Gastrocnemius medialis (tissue), 4 donors: Measurements from ENCODE around the gene IFT81. TPM values are rescaled to one million over a fixed set of nuclear protein-coding genes. Genes with fewer than 3 reads are reported as not detected.

Source experiments
- ATAC-seq, 2 donors: fragments of 150-250 bp; one replicate each; pipeline ENCODE4 v1.9.1; 2016
- DNase-seq, 2 donors: peaks; one replicate each; pipeline ENCODE4 v3.0.0-alpha.2; 2019
- H3K27ac ChIP-seq, 4 donors: fragments of 200-600 bp; sonication (generic); 1 replicate in 1 of 4; 2 replicates in 3 of 4; pipeline ENCODE4 v1.5.1; 2016 to 2018; ENCODE audit warnings: mild to moderate bottlenecking in 2 of 4, moderate library complexity in 1 of 4
- H3K27me3 ChIP-seq, 3 donors: fragments of 200-600 bp; sonication (generic) in 2 of 3; 1 replicate in 1 of 3; 2 replicates in 2 of 3; pipeline versions ENCODE4 v1.5.1 to v1.6.0; 2016 to 2019; ENCODE audit warnings: mild to moderate bottlenecking in 1 of 3, moderate library complexity in 1 of 3
- H3K36me3 ChIP-seq, 2 donors: fragments of 200-600 bp; sonication (generic) in 1 of 2; one replicate each; pipeline ENCODE4 v1.5.1; 2017 to 2018
- H3K4me1 ChIP-seq, 2 donors: fragments of 200-600 bp; sonication (generic) in 1 of 2; one replicate each; pipeline ENCODE4 v1.5.1; 2016 to 2017; ENCODE audit warnings: mild to moderate bottlenecking in 2 of 2
- H3K4me3 ChIP-seq, 4 donors: fragments of 200-600 bp; sonication (generic) in 3 of 4; 1 replicate in 1 of 4; 2 replicates in 3 of 4; pipeline ENCODE4 v1.5.1; 2016 to 2019; ENCODE audit warnings: mild to moderate bottlenecking in 2 of 4
- H3K9me3 ChIP-seq, 3 donors: fragments of 200-600 bp; sonication (generic) in 2 of 3; 1 replicate in 1 of 3; 2 replicates in 2 of 3; pipeline ENCODE4 v1.5.1; 2016 to 2019
- CTCF ChIP-seq, 5 experiments: fragments of 450-650 bp in 3 of 5; fragments of 200-600 bp in 2 of 5; sonication (generic) in 2 of 5; IDR thresholded peaks in 4 of 5; conservative IDR thresholded peaks in 1 of 5; 1 replicate in 4 of 5; 2 replicates in 1 of 5; pipeline ENCODE4 v1.5.1; 2016 to 2019; ENCODE audit warnings: antibody characterized with exemption in 5 of 5, mild to moderate bottlenecking in 3 of 5, moderate library complexity in 3 of 5
- POLR2A ChIP-seq, 2 donors: fragments of 450-650 bp; IDR thresholded peaks; one replicate each; pipeline ENCODE4 v1.6.1; 2017; ENCODE audit warnings: antibody characterized with exemption in 2 of 2, mild to moderate bottlenecking in 2 of 2, moderate library complexity in 2 of 2
- in situ Hi-C, 4 donors: fragments of 200-750 bp; cut with MboI; loops; one replicate each; pipeline versions ENCODE4 v1.15.0 to v1.8.0; 2017; ENCODE audit warnings: low sequenced_read_pairs in 4 of 4
- intact Hi-C: fragments of 100-400 bp; cut with DNase I; formaldehyde crosslinking; loops from one replicate; pipeline ENCODE4 v1.15.1; 2023; ENCODE audit warnings: low total_unique reads
- total RNA-seq, 4 donors: library from RNA; depleted of rRNA; stranded (reverse); fragments of >200 nt; gene quantifications; one replicate each; pipeline versions ENCODE4 v1.1.0 to v1.2.3, GENCODE V29; 2016

Gene IFT81
- total RNA-seq, 4 donors from 2014 or later, result 3.3 to 4.5 (median 3.7) TPM

GRCh38 chr12:110234331-110234751, 110.2 kb downstream of the IFT81 start:
- peak overlapping the region; percentile 72 to 82 (median 74) for H3K27ac ChIP-seq
- H3K36me3 ChIP-seq, result no peaks in the 10 kb centered on the region
- TF ChIP-seq CTCF (IDR thresholded peaks at IDR 0.05 in 4 of 5, conservative IDR thresholded peaks at IDR 0.05 in 1 of 5), result no peak
- no peak for TF ChIP-seq POLR2A (IDR thresholded peaks at IDR 0.05)
- no peaks in the 10 kb centered on the region for H3K27me3 ChIP-seq
- no peak overlapping the region for H3K4me3 ChIP-seq
- in situ Hi-C loops (no loop called here), intact Hi-C loops (no loop called here)
- DNase-seq (no peak), ATAC-seq (peak; percentile 19 to 31)
- H3K9me3 ChIP-seq, result no peaks in the 10 kb centered on the region
- H3K4me1 ChIP-seq, result peaks cover 17 to 32% of the 10 kb centered on the region in 2 donors

GRCh38 chr12:110234755-110235154, 110.6 kb downstream of the IFT81 start:
- Histone ChIP-seq H3K27ac (peak overlapping the region; percentile 72 to 82 (median 74)), H3K36me3 (no peaks in the 10 kb centered on the region), H3K4me1 (peaks cover 14 to 28% of the 10 kb centered on the region in 2 donors), H3K4me3 (no peak overlapping the region), H3K27me3 (no peaks in the 10 kb centered on the region), H3K9me3 (no peaks in the 10 kb centered on the region)
- DNase-seq (no peak), ATAC-seq (peak in 1 of 2 donors; percentile 56)
- intact Hi-C loops, result no loop called here
- in situ Hi-C loops, result no loop called here
- TF ChIP-seq CTCF (IDR thresholded peaks at IDR 0.05 in 4 of 5, conservative IDR thresholded peaks at IDR 0.05 in 1 of 5) (no peak), POLR2A (IDR thresholded peaks at IDR 0.05) (no peak)

- Histone ChIP-seq H3K27me3 (no peaks in the 10 kb centered on the region), H3K9me3 (no peaks in the 10 kb centered on the region), H3K36me3 (no peaks in the 10 kb centered on the region), H3K4me3 (no peak overlapping the region), H3K27ac (peak overlapping the region; percentile 72 to 82 (median 74)), H3K4me1 (peaks cover 14 to 25% of the 10 kb centered on the region in 2 donors)
- TF ChIP-seq CTCF (IDR thresholded peaks at IDR 0.05 in 4 of 5, conservative IDR thresholded peaks at IDR 0.05 in 1 of 5) (no peak), POLR2A (IDR thresholded peaks at IDR 0.05) (no peak)
- intact Hi-C loops (no loop called here), in situ Hi-C loops (no loop called here)
- no peak for ATAC-seq
- no peak for DNase-seq
These were observed 111.2 kb downstream of the IFT81 start for GRCh38 chr12:110235383-110235782.

GRCh38 chr12:110243227-110243626, 119.1 kb downstream of the IFT81 start:
- in situ Hi-C loops, result no loop called here

More at GRCh38 chr12:110243227-110243626, 119.1 kb downstream of the IFT81 start:
- intact Hi-C loops, result no loop called here
- DNase-seq (no peak), ATAC-seq (no peak)
- Histone ChIP-seq H3K27ac (no peak overlapping the region), H3K27me3 (no peaks in the 10 kb centered on the region), H3K4me3 (no peak overlapping the region), H3K36me3 (no peaks in the 10 kb centered on the region), H3K4me1 (peaks cover 30 to 33% of the 10 kb centered on the region in 2 donors), H3K9me3 (no peaks in the 10 kb centered on the region)
- TF ChIP-seq POLR2A (IDR thresholded peaks at IDR 0.05), result no peak
- no peak for TF ChIP-seq CTCF (IDR thresholded peaks at IDR 0.05 in 4 of 5, conservative IDR thresholded peaks at IDR 0.05 in 1 of 5)
